HG03442 (cell line): ENCODE results near the gene GOLGA6A.
"Not testable (repeated sequence)": the region's sequence is repeated elsewhere in the genome, so short reads cannot be mapped to it uniquely, and the experiment has no call there.

Source experiments
- ATAC-seq: cut with Tn5 transposase; IDR thresholded peaks from one replicate; pipeline ENCODE4 v1.9.1; 2021; ENCODE audit warnings: mild to moderate bottlenecking, moderate library complexity; ENCODE audit not compliant: unreplicated experiment

Gene GOLGA6A

GRCh38 chr15:74055804-74056203 lies 26.5 kb downstream of the GOLGA6A start:
- ATAC-seq = no peak

GRCh38 chr15:74053941-74054529 lies 28.3 kb downstream of the GOLGA6A start:
- no peak for ATAC-seq

GRCh38 chr15:74053517-74053916 lies 28.8 kb downstream of the GOLGA6A start:
- no peak for ATAC-seq

GRCh38 chr15:74052271-74053260 lies 29.8 kb downstream of the GOLGA6A start:
- ATAC-seq = not testable (repeated sequence)

- no peak for ATAC-seq
These were observed 31.7 kb downstream of the GOLGA6A start for GRCh38 chr15:74050556-74051234.

GRCh38 chr15:74050127-74050526 lies 32.2 kb downstream of the GOLGA6A start:
- ATAC-seq = no peak

GRCh38 chr15:74046275-74046674 lies 36.1 kb downstream of the GOLGA6A start:
- ATAC-seq = no peak

- no peak for ATAC-seq
These were observed 36.6 kb downstream of the GOLGA6A start for GRCh38 chr15:74045636-74046274.

- ATAC-seq = no peak
These were observed 37.2 kb downstream of the GOLGA6A start for GRCh38 chr15:74045184-74045583.

- no peak for ATAC-seq
These were observed 37.9 kb downstream of the GOLGA6A start for GRCh38 chr15:74044267-74045110.

GRCh38 chr15:74043425-74044266 lies 38.7 kb downstream of the GOLGA6A start:
- no peak for ATAC-seq

- no peak for ATAC-seq
These were observed 39.5 kb downstream of the GOLGA6A start for GRCh38 chr15:74042603-74043424.

- ATAC-seq = no peak
These were observed 40.4 kb downstream of the GOLGA6A start for GRCh38 chr15:74041777-74042435.

GRCh38 chr15:74041311-74041756 lies 41.0 kb downstream of the GOLGA6A start:
- ATAC-seq = no peak

- ATAC-seq = no peak
These were observed 42.1 kb downstream of the GOLGA6A start for GRCh38 chr15:74040109-74040850.

GRCh38 chr15:74039656-74040010 lies 42.7 kb downstream of the GOLGA6A start:
- ATAC-seq = no peak
